Trophoblast cell (in vitro differentiated cells and primary cell): ENCODE data around the gene UTY.

Source experiments
- DNase-seq, 2 donors: peaks; one replicate each; pipeline ENCODE4 v3.0.0-alpha.2; 2016
- H2AFZ ChIP-seq: 2 replicates; pipeline ENCODE4 v1.6.1; 2013; ENCODE audit warnings: low read length, moderate library complexity, mild to moderate bottlenecking; ENCODE audit not compliant: insufficient read depth, poor library complexity
- H2AK5ac ChIP-seq: 2 replicates; pipeline ENCODE4 v1.6.1; 2013; ENCODE audit warnings: mild to moderate bottlenecking, low read length
- H2BK120ac ChIP-seq: 2 replicates; pipeline ENCODE4 v1.6.1; 2013; ENCODE audit warnings: low read length, mild to moderate bottlenecking, moderate library complexity; ENCODE audit not compliant: insufficient read depth, poor library complexity
- H2BK12ac ChIP-seq: 2 replicates; pipeline ENCODE4 v1.6.1; 2013; ENCODE audit warnings: mild to moderate bottlenecking, low read length, moderate library complexity
- H2BK5ac ChIP-seq: 2 replicates; pipeline ENCODE4 v1.6.1; 2013; ENCODE audit warnings: low read length, low read depth, moderate library complexity, mild to moderate bottlenecking; ENCODE audit not compliant: poor library complexity
- H3K14ac ChIP-seq: 2 replicates; pipeline ENCODE4 v1.6.1; 2013; ENCODE audit warnings: mild to moderate bottlenecking, low read length
- H3K18ac ChIP-seq: 2 replicates; pipeline ENCODE4 v1.6.1; 2013; ENCODE audit warnings: mild to moderate bottlenecking, low read length
- H3K23ac ChIP-seq: 2 replicates; pipeline ENCODE4 v1.6.1; 2013; ENCODE audit warnings: low read length
- H3K27ac ChIP-seq: 2 replicates; pipeline ENCODE4 v1.5.1; 2013; ENCODE audit warnings: low read depth, mild to moderate bottlenecking, inconsistent platforms, low read length, moderate library complexity
- H3K27me3 ChIP-seq: 2 replicates; pipeline ENCODE4 v1.6.1; 2013; ENCODE audit warnings: inconsistent platforms, mild to moderate bottlenecking, low read length, moderate library complexity; ENCODE audit not compliant: insufficient read depth
- H3K36me3 ChIP-seq, 2 experiments: 1 replicate in 1 of 2; 2 replicates in 1 of 2; pipeline ENCODE4 v1.6.1; 2013; ENCODE audit warnings: low read length in 2 of 2, mild to moderate bottlenecking in 2 of 2, moderate library complexity in 1 of 2; ENCODE audit not compliant: insufficient read depth in 2 of 2, control insufficient read depth in 1 of 2
- H3K4ac ChIP-seq: 2 replicates; pipeline ENCODE4 v1.6.1; 2013; ENCODE audit warnings: low read depth, mild to moderate bottlenecking, low read length, moderate library complexity
- H3K4me1 ChIP-seq, 2 experiments: 1 replicate in 1 of 2; 2 replicates in 1 of 2; pipeline ENCODE4 v1.6.1; 2013; ENCODE audit warnings: low read length in 2 of 2, mild to moderate bottlenecking in 2 of 2, moderate library complexity in 1 of 2; ENCODE audit not compliant: insufficient read depth in 2 of 2, control insufficient read depth in 1 of 2
- H3K4me2 ChIP-seq: 2 replicates; pipeline ENCODE4 v1.6.1; 2013; ENCODE audit warnings: inconsistent platforms, mild to moderate bottlenecking, low read length, moderate library complexity
- H3K4me3 ChIP-seq: 2 replicates; pipeline ENCODE4 v1.5.1; 2013; ENCODE audit warnings: mild to moderate bottlenecking, low read depth, low read length, inconsistent platforms
- H3K79me1 ChIP-seq: one replicate; pipeline ENCODE4 v1.6.1; 2013; ENCODE audit warnings: low read length
- H3K79me2 ChIP-seq: 2 replicates; pipeline ENCODE4 v1.6.1; 2013; ENCODE audit warnings: low read length, mild to moderate bottlenecking; ENCODE audit not compliant: control insufficient read depth, insufficient read depth, poor library complexity
- H3K9ac ChIP-seq: 2 replicates; pipeline ENCODE4 v1.6.1; 2013; ENCODE audit warnings: mild to moderate bottlenecking, low read length
- H3K9me3 ChIP-seq: 2 replicates; pipeline ENCODE4 v1.6.1; 2013; ENCODE audit warnings: low read depth, mild to moderate bottlenecking, control low read depth, inconsistent platforms, low read length; ENCODE audit not compliant: insufficient read depth
- H4K12ac ChIP-seq: 2 replicates; pipeline ENCODE4 v1.6.1; 2013; ENCODE audit warnings: low read depth, mild to moderate bottlenecking, low read length, moderate library complexity
- H4K8ac ChIP-seq: 2 replicates; pipeline ENCODE4 v1.6.1; 2013; ENCODE audit warnings: low read depth, mild to moderate bottlenecking, low read length, moderate library complexity
- H4K91ac ChIP-seq: one replicate; pipeline ENCODE4 v1.6.1; 2013; ENCODE audit warnings: low read depth, mild to moderate bottlenecking, low read length, moderate library complexity
- WGBS: extraction: QIAGEN DNeasy Blood & Tissue Kit; methylation state at CpG from one replicate; pipeline ENCODE4 v1.1.7; 2013; ENCODE audit warnings: missing lambda C conversion rate; ENCODE audit not compliant: insufficient read length, insufficient coverage; ENCODE audit errors: extremely low coverage; 5-methylcytosine and 5-hydroxymethylcytosine counted together

Gene UTY

GRCh38 chrY:13307959-13308358 is 171.9 kb downstream of the UTY start:
- H3K36me3 ChIP-seq = no peaks in the 10 kb centered on the region
- H2BK120ac ChIP-seq = no peak overlapping the region
- H3K18ac ChIP-seq = no peak overlapping the region
- no peak for DNase-seq
- H2AK5ac ChIP-seq = no peak overlapping the region
- no peak overlapping the region for H4K12ac ChIP-seq
- no peak overlapping the region for H2BK5ac ChIP-seq
- WGBS = no CpG with 5 or more reads among the region's 2 CpGs
- peak overlapping the region; percentile 41 for H3K27ac ChIP-seq
- H2BK12ac ChIP-seq = no peak overlapping the region
- no peak overlapping the region for H2AFZ ChIP-seq
- no peak overlapping the region for H3K9ac ChIP-seq
- no peak overlapping the region for H3K4ac ChIP-seq
- no peak overlapping the region for H4K91ac ChIP-seq
- H4K8ac ChIP-seq = no peak overlapping the region
- H3K4me1 ChIP-seq = no peaks in the 10 kb centered on the region
- no peaks in the 10 kb centered on the region for H3K9me3 ChIP-seq
- H3K79me1 ChIP-seq = no peaks in the 10 kb centered on the region
- no peaks in the 10 kb centered on the region for H3K79me2 ChIP-seq
- H3K4me3 ChIP-seq = no peak overlapping the region
- H3K27me3 ChIP-seq = no peaks in the 10 kb centered on the region
- H3K4me2 ChIP-seq = no peak overlapping the region
- H3K14ac ChIP-seq = no peak overlapping the region
- no peak overlapping the region for H3K23ac ChIP-seq

GRCh38 chrY:13300795-13301194 is 179.0 kb downstream of the UTY start:
- H3K4me3 ChIP-seq = no peak overlapping the region

GRCh38 chrY:13299411-13299810 is 180.4 kb downstream of the UTY start:
- Histone ChIP-seq H3K4ac (no peak overlapping the region), H3K18ac (no peak overlapping the region), H3K4me1 (peaks cover 0 to 4% of the 10 kb centered on the region in 2 experiments), H2BK5ac (no peak overlapping the region), H3K36me3 (peaks cover 8 to 11% of the 10 kb centered on the region in 2 experiments), H3K23ac (no peak overlapping the region), H3K27me3 (no peaks in the 10 kb centered on the region), H4K12ac (no peak overlapping the region), H2AFZ (no peak overlapping the region), H4K91ac (no peak overlapping the region), H3K9me3 (no peaks in the 10 kb centered on the region), H2BK120ac (no peak overlapping the region), H3K79me1 (no peaks in the 10 kb centered on the region), H3K14ac (no peak overlapping the region), H3K9ac (no peak overlapping the region), H3K4me3 (no peak overlapping the region), H3K79me2 (no peaks in the 10 kb centered on the region), H2AK5ac (no peak overlapping the region), H3K27ac (no peak overlapping the region), H3K4me2 (no peak overlapping the region), H2BK12ac (no peak overlapping the region), H4K8ac (no peak overlapping the region)
- peak in 1 of 2 donors; percentile 45 for DNase-seq
- WGBS = no CpG with 5 or more reads among the region's 3 CpGs

More at GRCh38 chrY:13300795-13301194, 179.0 kb downstream of the UTY start:
- no peak overlapping the region for H3K18ac ChIP-seq
- no peak overlapping the region for H2AK5ac ChIP-seq
- H3K23ac ChIP-seq = no peak overlapping the region
- H4K12ac ChIP-seq = no peak overlapping the region
- H3K4ac ChIP-seq = no peak overlapping the region
- no peak overlapping the region for H2BK5ac ChIP-seq
- no CpG with 5 or more reads among the region's 4 CpGs for WGBS
- no peak overlapping the region for H2AFZ ChIP-seq
- H3K9me3 ChIP-seq = no peaks in the 10 kb centered on the region
- H3K27ac ChIP-seq = no peak overlapping the region
- no peak overlapping the region for H2BK12ac ChIP-seq
- H3K27me3 ChIP-seq = no peaks in the 10 kb centered on the region
- H4K91ac ChIP-seq = no peak overlapping the region
- H3K79me1 ChIP-seq = no peaks in the 10 kb centered on the region
- H3K9ac ChIP-seq = no peak overlapping the region
- no peak for DNase-seq
- H3K36me3 ChIP-seq = peaks cover 4 to 7% of the 10 kb centered on the region in 2 experiments
- no peak overlapping the region for H2BK120ac ChIP-seq
- no peak overlapping the region for H4K8ac ChIP-seq
- no peak overlapping the region for H3K14ac ChIP-seq
- H3K79me2 ChIP-seq = no peaks in the 10 kb centered on the region
- H3K4me2 ChIP-seq = no peak overlapping the region
- peaks cover 0 to 3% of the 10 kb centered on the region in 2 experiments for H3K4me1 ChIP-seq

GRCh38 chrY:13296176-13296890 is 183.5 kb downstream of the UTY start:
- H3K23ac ChIP-seq = no peak overlapping the region
- H3K4ac ChIP-seq = no peak overlapping the region
- no peaks in the 10 kb centered on the region for H3K79me2 ChIP-seq
- no peaks in the 10 kb centered on the region for H3K9me3 ChIP-seq
- H2AK5ac ChIP-seq = no peak overlapping the region
- no peak overlapping the region for H3K14ac ChIP-seq
- H3K27ac ChIP-seq = no peak overlapping the region
- H3K4me2 ChIP-seq = no peak overlapping the region
- H2BK5ac ChIP-seq = no peak overlapping the region
- no peak overlapping the region for H2BK120ac ChIP-seq
- H2AFZ ChIP-seq = no peak overlapping the region
- H3K4me1 ChIP-seq = peaks cover 0 to 4% of the 10 kb centered on the region in 2 experiments
- H4K8ac ChIP-seq = no peak overlapping the region
- no peak overlapping the region for H3K4me3 ChIP-seq
- peaks cover 8 to 9% of the 10 kb centered on the region in 2 experiments for H3K36me3 ChIP-seq
- no peak overlapping the region for H4K12ac ChIP-seq
- no peak overlapping the region for H3K18ac ChIP-seq
- H3K9ac ChIP-seq = no peak overlapping the region
- no peak for DNase-seq
- no peak overlapping the region for H2BK12ac ChIP-seq
- no peak overlapping the region for H4K91ac ChIP-seq
- no peaks in the 10 kb centered on the region for H3K27me3 ChIP-seq
- WGBS = no CpG with 5 or more reads among the region's 4 CpGs
- no peaks in the 10 kb centered on the region for H3K79me1 ChIP-seq
